ENCODE measurements around the gene NCKAP1. TPM values are rescaled to one million over a fixed set of nuclear protein-coding genes. Genes with fewer than 3 reads are reported as not detected.

NCKAP1 gene
- polyA plus RNA-seq, 1 of the 3 experiments (the other 2 are of a cell fraction): 64.0 TPM

- Histone ChIP-seq H3K4me3 (ENCODE audit: low read depth in 2 of 2, low read length in 1 of 2) (no peak overlapping the region), H3K36me3 (replicated peaks in 1 of 2; ENCODE audit: control insufficient read depth in 1 of 2, insufficient read depth in 2 of 2, low read length in 1 of 2) (peaks cover 20 to 32% of the 10 kb centered on the region in 2 experiments), H3K4me2 (no peak overlapping the region), H3K4me1 (ENCODE audit: control insufficient read depth in 1 of 2, insufficient read depth in 2 of 2, low read depth in 1 of 2, low read length in 1 of 2) (no peaks in the 10 kb centered on the region), H2AFZ (ENCODE audit: low read depth) (no peak overlapping the region), H3K79me2 (ENCODE audit: insufficient read depth) (no peaks in the 10 kb centered on the region), H3K9me3 (no peaks in the 10 kb centered on the region), H4K20me1 (ENCODE audit: insufficient read depth) (no peaks in the 10 kb centered on the region), H3K27ac (ENCODE audit: low read depth in 2 of 2, low read length in 1 of 2) (no peak overlapping the region), H3K9me2 (no peaks in the 10 kb centered on the region), H3K9ac (no peak overlapping the region), H3K27me3 (ENCODE audit: insufficient read depth) (no peaks in the 10 kb centered on the region), H3F3A (replicated peaks; ENCODE audit: insufficient read depth) (peaks cover 22% of the 10 kb centered on the region)
- CTCF ChIA-PET: interaction anchor here (1.3 to 2.0 kb wide), 3 partner anchors 14 to 93 kb away, joined by 3 to 5 read pairs (median 3); no protein-coding TSS in a partner anchor
- no peak for TF ChIP-seq TAF1 (IDR thresholded peaks at IDR 0.05; ENCODE audit: borderline replicate concordance, low read depth, low read length)
- POLR2A ChIA-PET: no interaction called here
- DNase-seq: no peak
Observed at GRCh38 chr2:182906454-182906853, 131.8 kb downstream of the NCKAP1 start.

DNA sequence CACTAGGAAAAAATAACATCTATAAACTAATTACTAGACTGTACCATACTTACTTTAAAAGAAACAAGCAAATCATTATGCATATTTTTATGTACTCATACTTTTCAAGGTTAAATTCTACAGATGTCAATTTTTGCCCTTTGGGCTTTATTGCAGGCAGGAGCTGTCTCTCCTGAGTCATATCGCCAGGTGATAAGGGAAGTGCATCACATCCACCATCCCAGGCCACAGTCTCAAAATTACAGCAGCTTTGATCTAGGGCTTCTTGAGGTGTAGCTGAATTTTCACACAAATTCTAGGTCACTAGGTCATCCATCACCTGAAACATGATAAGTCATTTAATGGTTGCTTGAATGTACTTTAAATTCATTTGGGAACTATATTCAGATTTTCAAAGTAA is 133.4 kb downstream of the NCKAP1 start:
- H3F3A ChIP-seq (replicated peaks; ENCODE audit: insufficient read depth): peaks cover 22% of the 10 kb centered on the region
- CTCF ChIA-PET: interaction anchor here (1.1 to 1.9 kb wide), 2 partner anchors 58 to 120 kb away, joined by 3 to 6 read pairs; no protein-coding TSS in a partner anchor
- no peaks in the 10 kb centered on the region for H4K20me1 ChIP-seq (ENCODE audit: insufficient read depth)
- no peaks in the 10 kb centered on the region for H3K27me3 ChIP-seq (ENCODE audit: insufficient read depth)
- POLR2A ChIA-PET: no interaction called here
- no peaks in the 10 kb centered on the region for H3K79me2 ChIP-seq (ENCODE audit: insufficient read depth)
- H2AFZ ChIP-seq (ENCODE audit: low read depth): no peak overlapping the region
- TF ChIP-seq RXRA (IDR thresholded peaks at IDR 0.05; ENCODE audit: borderline replicate concordance, low read depth) (no peak), SMC3 (IDR thresholded peaks at IDR 0.05; ENCODE audit: low read depth, low read length) (no peak), RFX5 (IDR thresholded peaks at IDR 0.05; ENCODE audit: low read length) (no peak), NFIC (IDR thresholded peaks at IDR 0.05; ENCODE audit: borderline replicate concordance) (no peak)
- no peaks in the 10 kb centered on the region for H3K9me3 ChIP-seq
- no peak overlapping the region for H3K27ac ChIP-seq (ENCODE audit: low read depth in 2 of 2, low read length in 1 of 2)
- DNase-seq: no peak
- no peaks in the 10 kb centered on the region for H3K4me1 ChIP-seq (ENCODE audit: control insufficient read depth in 1 of 2, insufficient read depth in 2 of 2, low read depth in 1 of 2, low read length in 1 of 2)
- no peak overlapping the region for H3K4me3 ChIP-seq (ENCODE audit: low read depth in 2 of 2, low read length in 1 of 2)
- H3K4me2 ChIP-seq: no peak overlapping the region
- peaks cover 9 to 24% of the 10 kb centered on the region in 2 experiments for H3K36me3 ChIP-seq (replicated peaks in 1 of 2; ENCODE audit: control insufficient read depth in 1 of 2, insufficient read depth in 2 of 2, low read length in 1 of 2)
- H3K9ac ChIP-seq: no peak overlapping the region
- 100% methylated on average over 1 of the region's 1 CpG for WGBS (ENCODE audit: low lambda C conversion rate)
- no peaks in the 10 kb centered on the region for H3K9me2 ChIP-seq

- no peaks in the 10 kb centered on the region for H3K9me2 ChIP-seq
- no peaks in the 10 kb centered on the region for H3K9me3 ChIP-seq
- no peak overlapping the region for H3K9ac ChIP-seq
- H3K79me2 ChIP-seq (ENCODE audit: insufficient read depth): no peaks in the 10 kb centered on the region
- POLR2A ChIA-PET: interaction anchor here (0.7 kb wide), 1 partner anchor 36 kb away, joined by 3 read pairs; no protein-coding TSS in a partner anchor
- no peaks in the 10 kb centered on the region for H3K27me3 ChIP-seq (ENCODE audit: insufficient read depth)
- TF ChIP-seq, protein P1, sequence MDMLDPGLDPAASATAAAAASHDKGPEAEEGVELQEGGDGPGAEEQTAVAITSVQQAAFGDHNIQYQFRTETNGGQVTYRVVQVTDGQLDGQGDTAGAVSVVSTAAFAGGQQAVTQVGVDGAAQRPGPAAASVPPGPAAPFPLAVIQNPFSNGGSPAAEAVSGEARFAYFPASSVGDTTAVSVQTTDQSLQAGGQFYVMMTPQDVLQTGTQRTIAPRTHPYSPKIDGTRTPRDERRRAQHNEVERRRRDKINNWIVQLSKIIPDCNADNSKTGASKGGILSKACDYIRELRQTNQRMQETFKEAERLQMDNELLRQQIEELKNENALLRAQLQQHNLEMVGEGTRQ (IDR thresholded peaks at IDR 0.05; ENCODE audit: borderline replicate concordance, low read depth, low read length): no peak
- TF ChIP-seq TAF1 (IDR thresholded peaks at IDR 0.05; ENCODE audit: borderline replicate concordance, low read depth, low read length) (no peak), RFX5 (IDR thresholded peaks at IDR 0.05; ENCODE audit: low read length) (no peak), FOXJ3 (CRISPR knock-in tag; IDR thresholded peaks at IDR 0.05) (no peak), RAD21 (IDR thresholded peaks at IDR 0.05; ENCODE audit: low read length) (no peak), NRF1 (IDR thresholded peaks at IDR 0.05; ENCODE audit: low read depth, low read length) (no peak), USF1 (IDR thresholded peaks at IDR 0.05; ENCODE audit: borderline replicate concordance, low read depth) (no peak), TCF12 (IDR thresholded peaks at IDR 0.05) (no peak), MEF2A (IDR thresholded peaks at IDR 0.05; ENCODE audit: borderline replicate concordance, low read depth) (no peak)
- TF ChIP-seq, protein P2, sequence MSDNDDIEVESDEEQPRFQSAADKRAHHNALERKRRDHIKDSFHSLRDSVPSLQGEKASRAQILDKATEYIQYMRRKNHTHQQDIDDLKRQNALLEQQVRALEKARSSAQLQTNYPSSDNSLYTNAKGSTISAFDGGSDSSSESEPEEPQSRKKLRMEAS (IDR thresholded peaks at IDR 0.05; ENCODE audit: low read depth): no peak
- TF ChIP-seq, protein P3, sequence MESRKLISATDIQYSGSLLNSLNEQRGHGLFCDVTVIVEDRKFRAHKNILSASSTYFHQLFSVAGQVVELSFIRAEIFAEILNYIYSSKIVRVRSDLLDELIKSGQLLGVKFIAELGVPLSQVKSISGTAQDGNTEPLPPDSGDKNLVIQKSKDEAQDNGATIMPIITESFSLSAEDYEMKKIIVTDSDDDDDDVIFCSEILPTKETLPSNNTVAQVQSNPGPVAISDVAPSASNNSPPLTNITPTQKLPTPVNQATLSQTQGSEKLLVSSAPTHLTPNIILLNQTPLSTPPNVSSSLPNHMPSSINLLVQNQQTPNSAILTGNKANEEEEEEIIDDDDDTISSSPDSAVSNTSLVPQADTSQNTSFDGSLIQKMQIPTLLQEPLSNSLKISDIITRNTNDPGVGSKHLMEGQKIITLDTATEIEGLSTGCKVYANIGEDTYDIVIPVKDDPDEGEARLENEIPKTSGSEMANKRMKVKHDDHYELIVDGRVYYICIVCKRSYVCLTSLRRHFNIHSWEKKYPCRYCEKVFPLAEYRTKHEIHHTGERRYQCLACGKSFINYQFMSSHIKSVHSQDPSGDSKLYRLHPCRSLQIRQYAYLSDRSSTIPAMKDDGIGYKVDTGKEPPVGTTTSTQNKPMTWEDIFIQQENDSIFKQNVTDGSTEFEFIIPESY (IDR thresholded peaks at IDR 0.05; ENCODE audit: borderline replicate concordance, low read depth): no peak
- TF ChIP-seq, protein P4, sequence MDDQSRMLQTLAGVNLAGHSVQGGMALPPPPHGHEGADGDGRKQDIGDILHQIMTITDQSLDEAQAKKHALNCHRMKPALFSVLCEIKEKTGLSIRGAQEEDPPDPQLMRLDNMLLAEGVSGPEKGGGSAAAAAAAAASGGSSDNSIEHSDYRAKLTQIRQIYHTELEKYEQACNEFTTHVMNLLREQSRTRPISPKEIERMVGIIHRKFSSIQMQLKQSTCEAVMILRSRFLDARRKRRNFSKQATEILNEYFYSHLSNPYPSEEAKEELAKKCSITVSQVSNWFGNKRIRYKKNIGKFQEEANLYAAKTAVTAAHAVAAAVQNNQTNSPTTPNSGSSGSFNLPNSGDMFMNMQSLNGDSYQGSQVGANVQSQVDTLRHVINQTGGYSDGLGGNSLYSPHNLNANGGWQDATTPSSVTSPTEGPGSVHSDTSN (IDR thresholded peaks at IDR 0.05): no peak
- H3K27ac ChIP-seq (ENCODE audit: low read depth in 2 of 2, low read length in 1 of 2): no peak overlapping the region
- peaks cover 0 to 16% of the 10 kb centered on the region in 2 experiments for H3K36me3 ChIP-seq (replicated peaks in 1 of 2; ENCODE audit: control insufficient read depth in 1 of 2, insufficient read depth in 2 of 2, low read length in 1 of 2)
- no peak overlapping the region for H2AFZ ChIP-seq (ENCODE audit: low read depth)
- peaks cover 22% of the 10 kb centered on the region for H3F3A ChIP-seq (replicated peaks; ENCODE audit: insufficient read depth)
- H4K20me1 ChIP-seq (ENCODE audit: insufficient read depth): no peaks in the 10 kb centered on the region
- CTCF ChIA-PET: no interaction called here
- H3K4me3 ChIP-seq (ENCODE audit: low read depth in 2 of 2, low read length in 1 of 2): no peak overlapping the region
- WGBS (ENCODE audit: low lambda C conversion rate): 100% methylated on average over 2 of the region's 2 CpGs
- DNase-seq: no peak
- peaks cover 0 to 4% of the 10 kb centered on the region in 2 experiments; a peak in 1 of 4 replicates for H3K4me1 ChIP-seq (ENCODE audit: control insufficient read depth in 1 of 2, insufficient read depth in 2 of 2, low read depth in 1 of 2, low read length in 1 of 2)
- H3K4me2 ChIP-seq: no peak overlapping the region
Observed at GRCh38 chr2:182903566-182903965, 134.7 kb downstream of the NCKAP1 start.

Data from SK-N-SH (cell line).